Measurements from ENCODE around the gene LEUTX.
"Not testable (repeated sequence)": the region's sequence is repeated elsewhere in the genome, so short reads cannot be mapped to it uniquely, and the experiment has no call there.

Gene LEUTX

GRCh38 chr19:39811064-39811463 is 32.4 kb downstream of the LEUTX start:
- no peaks in the 10 kb centered on the region for H3K9me3 ChIP-seq
- DNase-seq, result peak in 1 of 2 donors; percentile 3
- intact Hi-C loops (cut with DNase I; ENCODE audit: low total_unique reads), result no loop called here
- peaks cover 0 to 10% (median 2%) of the 10 kb centered on the region in 3 donors for H3K36me3 ChIP-seq
- TF ChIP-seq CTCF (IDR thresholded peaks at IDR 0.05), result no peak
- no peaks in the 10 kb centered on the region for H3K27me3 ChIP-seq
- H3K4me3 ChIP-seq, result no peak overlapping the region
- H3K4me1 ChIP-seq, result no peaks in the 10 kb centered on the region
- H3K27ac ChIP-seq, result no peak overlapping the region

- Histone ChIP-seq H3K27me3 (no peaks in the 10 kb centered on the region), H3K9me3 (no peaks in the 10 kb centered on the region), H3K4me3 (no peak overlapping the region), H3K36me3 (peaks cover 0 to 30% (median 5%) of the 10 kb centered on the region in 3 donors), H3K27ac (no peak overlapping the region), H3K4me1 (no peaks in the 10 kb centered on the region)
- no peak for TF ChIP-seq CTCF (IDR thresholded peaks at IDR 0.05)
- intact Hi-C loops (cut with DNase I; ENCODE audit: low total_unique reads), result no loop called here
- peak in 1 of 2 donors; percentile 42 for DNase-seq
These were observed 34.8 kb downstream of the LEUTX start for GRCh38 chr19:39813264-39813993.

DNA sequence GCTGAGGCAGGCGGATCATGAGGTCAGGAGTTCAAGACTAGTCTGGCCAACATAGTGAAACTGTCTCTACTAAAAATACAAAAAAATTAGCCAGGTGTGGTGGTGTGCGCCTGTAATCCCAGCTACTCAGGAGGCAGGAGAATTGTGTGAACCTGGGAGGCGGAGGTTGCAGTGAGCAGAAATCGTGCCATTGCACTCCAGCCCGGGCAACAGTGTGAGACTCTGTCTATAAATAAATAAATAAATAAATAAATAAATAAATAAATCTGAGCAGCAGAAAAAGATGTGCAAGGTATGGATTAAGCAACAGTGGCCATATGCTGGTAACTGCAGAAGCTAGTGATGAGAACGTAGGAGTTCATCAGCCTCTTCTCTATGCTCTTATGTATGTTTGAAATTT is 35.5 kb downstream of the LEUTX start:
- H3K9me3 ChIP-seq; H3K4me3 ChIP-seq; intact Hi-C loops (cut with DNase I; ENCODE audit: low total_unique reads): not testable (repeated sequence)

DNA sequence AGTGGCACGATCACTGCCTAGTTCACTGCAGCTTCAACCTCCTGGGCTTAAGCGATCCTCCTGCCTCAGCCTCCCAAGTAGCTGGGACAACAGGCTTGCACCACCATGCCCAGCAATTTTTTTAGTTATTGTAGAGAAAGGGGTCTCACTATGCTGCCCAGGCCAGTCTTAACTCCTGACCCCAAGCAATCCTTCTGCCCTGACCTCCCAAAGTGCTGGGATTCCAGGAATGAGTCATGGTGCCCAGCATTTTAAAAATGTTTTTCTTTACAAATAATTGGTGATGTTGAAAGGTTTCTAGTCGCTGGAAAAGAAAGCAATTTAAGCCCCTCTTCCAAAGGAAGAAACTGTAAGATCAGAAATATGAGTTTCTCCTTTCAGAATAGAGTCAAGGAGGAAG is 35.9 kb downstream of the LEUTX start:
- Histone ChIP-seq H3K4me3 (no peak overlapping the region), H3K27me3 (no peaks in the 10 kb centered on the region), H3K9me3 (no peaks in the 10 kb centered on the region), H3K27ac (no peak overlapping the region), H3K4me1 (no peaks in the 10 kb centered on the region), H3K36me3 (peaks cover 0 to 30% (median 5%) of the 10 kb centered on the region in 3 donors)
- intact Hi-C loops (cut with DNase I; ENCODE audit: low total_unique reads), result no loop called here
- no peak for TF ChIP-seq CTCF (IDR thresholded peaks at IDR 0.05)
- DNase-seq, result peak in 1 of 2 donors; percentile 4

More for the DNA sequence above, 35.5 kb downstream of the LEUTX start:
- peaks cover 0 to 30% (median 5%) of the 10 kb centered on the region in 3 donors for H3K36me3 ChIP-seq
- H3K27ac ChIP-seq, H3K4me1 ChIP-seq, H3K27me3 ChIP-seq: not testable (repeated sequence)
- peak in 1 of 2 donors; percentile 19 for DNase-seq

DNA sequence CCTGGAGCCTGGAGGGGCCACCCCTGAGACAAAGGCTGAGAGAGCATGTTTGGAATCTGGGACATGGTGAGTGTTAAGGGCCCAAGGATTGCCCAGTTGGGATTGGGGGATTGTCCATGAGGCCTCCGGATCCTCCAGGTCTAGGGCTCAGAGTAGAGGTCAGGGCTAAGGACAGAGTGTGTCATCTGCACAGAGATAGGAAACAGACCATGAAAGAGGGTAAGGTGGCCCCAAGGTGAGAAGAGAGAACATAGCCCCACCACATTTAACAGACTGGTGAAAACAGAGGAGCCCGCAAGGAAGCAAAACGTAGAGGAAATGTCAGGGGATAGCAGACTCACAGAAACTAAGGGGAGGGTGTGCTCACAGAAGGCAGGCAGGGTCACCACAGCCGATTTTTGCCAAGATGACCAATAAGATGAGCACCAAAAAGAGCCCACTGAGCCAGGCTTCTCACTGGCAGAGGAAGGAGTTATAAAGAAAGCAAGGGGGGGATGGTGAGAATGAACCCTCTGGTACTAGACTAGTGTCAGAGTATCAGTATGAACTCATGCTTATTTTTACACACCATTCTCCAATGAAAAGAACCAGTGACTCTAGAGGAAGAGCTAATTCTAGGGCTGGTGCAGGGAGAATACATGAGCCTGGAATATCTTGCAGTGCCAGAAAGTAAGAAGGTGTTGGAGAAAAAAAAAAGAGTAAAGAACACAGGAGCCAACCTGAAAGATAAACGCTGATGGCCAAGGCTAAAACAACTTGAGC is 37.8 kb downstream of the LEUTX start:
- peaks cover 0 to 30% (median 5%) of the 10 kb centered on the region in 3 donors for H3K36me3 ChIP-seq
- DNase-seq, result peak in 1 of 2 donors; percentile 21
- intact Hi-C loops (cut with DNase I; ENCODE audit: low total_unique reads), result no loop called here
- H3K27me3 ChIP-seq, result no peaks in the 10 kb centered on the region
- no peaks in the 10 kb centered on the region for H3K9me3 ChIP-seq
- H3K4me3 ChIP-seq, result no peak overlapping the region
- H3K27ac ChIP-seq, result no peak overlapping the region
- no peak for TF ChIP-seq CTCF (IDR thresholded peaks at IDR 0.05)
- no peaks in the 10 kb centered on the region for H3K4me1 ChIP-seq

Data from tibial artery (tissue), 4 donors.